Dendritic cell treated with granulocyte-macrophage colony-stimulating factor and Interleukin-4, amounts not matched to agents 40 ng/mL and 50 ng/mL, for 4 days (primary cell): ENCODE data around the gene VN1R5.

ENCODE experiments used
- H3K27ac Mint-ChIP-seq: one replicate; pipeline ENCODE4 v1.8.0; 2022; ENCODE audit warnings: mild to moderate bottlenecking, mixed read lengths
- H3K27me3 Mint-ChIP-seq: one replicate; pipeline ENCODE4 v1.8.0; 2022; ENCODE audit warnings: mild to moderate bottlenecking, mixed read lengths
- H3K36me3 Mint-ChIP-seq: one replicate; pipeline ENCODE4 v1.8.0; 2022; ENCODE audit warnings: low read depth, mixed read lengths
- H3K4me1 Mint-ChIP-seq: one replicate; pipeline ENCODE4 v1.8.0; 2022; ENCODE audit warnings: low read depth, mixed read lengths
- H3K4me3 Mint-ChIP-seq: one replicate; pipeline ENCODE4 v1.8.0; 2022; ENCODE audit warnings: mild to moderate bottlenecking, moderate library complexity, mixed read lengths
- H3K9me3 Mint-ChIP-seq: one replicate; pipeline ENCODE4 v1.8.0; 2022; ENCODE audit warnings: mixed read lengths
- intact Hi-C: fragments of 100-400 bp; cut with micrococcal nuclease; formaldehyde crosslinking; loops from one replicate; pipeline ENCODE4 v1.15.0; 2022

The VN1R5 gene

GRCh38 chr1:247243524-247244137 is 12.2 kb upstream of the VN1R5 start:
- intact Hi-C loops, result no loop called here
- no peak overlapping the region for H3K27ac Mint-ChIP-seq
- H3K4me3 Mint-ChIP-seq, result no peak overlapping the region
- no peaks in the 10 kb centered on the region for H3K27me3 Mint-ChIP-seq
- H3K4me1 Mint-ChIP-seq, result no peaks in the 10 kb centered on the region
- no peaks in the 10 kb centered on the region for H3K36me3 Mint-ChIP-seq
- H3K9me3 Mint-ChIP-seq, result peaks cover 40% of the 10 kb centered on the region

- Mint-ChIP-seq H3K9me3 (peaks cover 60% of the 10 kb centered on the region), H3K27me3 (no peaks in the 10 kb centered on the region), H3K4me3 (no peak overlapping the region), H3K27ac (no peak overlapping the region), H3K36me3 (no peaks in the 10 kb centered on the region), H3K4me1 (no peaks in the 10 kb centered on the region)
- intact Hi-C loops, result no loop called here
These were observed 9.4 kb upstream of the VN1R5 start for GRCh38 chr1:247246325-247247115.

GRCh38 chr1:247247568-247247967 is 8.3 kb upstream of the VN1R5 start:
- intact Hi-C loops, result no loop called here
- Mint-ChIP-seq H3K36me3 (no peaks in the 10 kb centered on the region), H3K27me3 (no peaks in the 10 kb centered on the region), H3K27ac (no peak overlapping the region), H3K9me3 (peaks cover 70% of the 10 kb centered on the region), H3K4me1 (no peaks in the 10 kb centered on the region), H3K4me3 (no peak overlapping the region)

GRCh38 chr1:247266053-247266452 is 10.2 kb downstream of the VN1R5 start:
- H3K27ac Mint-ChIP-seq, result no peak overlapping the region
- H3K36me3 Mint-ChIP-seq, result no peaks in the 10 kb centered on the region
- no peaks in the 10 kb centered on the region for H3K4me1 Mint-ChIP-seq
- intact Hi-C loops, result no loop called here
- H3K27me3 Mint-ChIP-seq, result no peaks in the 10 kb centered on the region
- H3K4me3 Mint-ChIP-seq, result no peak overlapping the region
- peaks cover 67% of the 10 kb centered on the region for H3K9me3 Mint-ChIP-seq

- Mint-ChIP-seq H3K27me3 (no peaks in the 10 kb centered on the region), H3K4me1 (no peaks in the 10 kb centered on the region), H3K4me3 (no peak overlapping the region), H3K9me3 (peaks cover 62% of the 10 kb centered on the region), H3K27ac (no peak overlapping the region), H3K36me3 (no peaks in the 10 kb centered on the region)
- intact Hi-C loops, result no loop called here
These were observed 12.6 kb downstream of the VN1R5 start for GRCh38 chr1:247268390-247269045.

GRCh38 chr1:247269133-247269532 is 13.3 kb downstream of the VN1R5 start:
- H3K27me3 Mint-ChIP-seq, result no peaks in the 10 kb centered on the region
- H3K27ac Mint-ChIP-seq, result no peak overlapping the region
- intact Hi-C loops, result no loop called here
- no peaks in the 10 kb centered on the region for H3K36me3 Mint-ChIP-seq
- H3K4me1 Mint-ChIP-seq, result no peaks in the 10 kb centered on the region
- H3K9me3 Mint-ChIP-seq, result peaks cover 55% of the 10 kb centered on the region
- no peak overlapping the region for H3K4me3 Mint-ChIP-seq

GRCh38 chr1:247270003-247270402 is 14.1 kb downstream of the VN1R5 start:
- Mint-ChIP-seq H3K27ac (no peak overlapping the region), H3K4me3 (no peak overlapping the region), H3K9me3 (peaks cover 49% of the 10 kb centered on the region), H3K27me3 (no peaks in the 10 kb centered on the region), H3K36me3 (no peaks in the 10 kb centered on the region), H3K4me1 (no peaks in the 10 kb centered on the region)
- intact Hi-C loops, result no loop called here

GRCh38 chr1:247273013-247273412 is 17.1 kb downstream of the VN1R5 start:
- H3K4me3 Mint-ChIP-seq, result no peak overlapping the region
- no peak overlapping the region for H3K27ac Mint-ChIP-seq
- no peaks in the 10 kb centered on the region for H3K4me1 Mint-ChIP-seq
- H3K36me3 Mint-ChIP-seq, result no peaks in the 10 kb centered on the region
- H3K27me3 Mint-ChIP-seq, result no peaks in the 10 kb centered on the region
- H3K9me3 Mint-ChIP-seq, result peaks cover 41% of the 10 kb centered on the region
- intact Hi-C loops, result no loop called here

- no peak overlapping the region for H3K4me3 Mint-ChIP-seq
- H3K4me1 Mint-ChIP-seq, result no peaks in the 10 kb centered on the region
- no peaks in the 10 kb centered on the region for H3K27me3 Mint-ChIP-seq
- H3K27ac Mint-ChIP-seq, result no peak overlapping the region
- peaks cover 41% of the 10 kb centered on the region for H3K9me3 Mint-ChIP-seq
- intact Hi-C loops, result no loop called here
- no peaks in the 10 kb centered on the region for H3K36me3 Mint-ChIP-seq
These were observed 18.9 kb downstream of the VN1R5 start for GRCh38 chr1:247274605-247275256.

GRCh38 chr1:247277191-247277590 is 21.3 kb downstream of the VN1R5 start:
- Mint-ChIP-seq H3K27ac (no peak overlapping the region), H3K9me3 (peaks cover 21% of the 10 kb centered on the region), H3K36me3 (no peaks in the 10 kb centered on the region), H3K27me3 (no peaks in the 10 kb centered on the region), H3K4me1 (no peaks in the 10 kb centered on the region), H3K4me3 (no peak overlapping the region)
- intact Hi-C loops, result no loop called here

- no peak overlapping the region for H3K27ac Mint-ChIP-seq
- H3K4me1 Mint-ChIP-seq, result no peaks in the 10 kb centered on the region
- no peaks in the 10 kb centered on the region for H3K36me3 Mint-ChIP-seq
- H3K27me3 Mint-ChIP-seq, result no peaks in the 10 kb centered on the region
- H3K4me3 Mint-ChIP-seq, result no peak overlapping the region
- intact Hi-C loops, result no loop called here
- peaks cover 25% of the 10 kb centered on the region for H3K9me3 Mint-ChIP-seq
These were observed 25.2 kb downstream of the VN1R5 start for GRCh38 chr1:247281001-247281574.

- intact Hi-C loops, result no loop called here
- H3K36me3 Mint-ChIP-seq, result no peaks in the 10 kb centered on the region
- no peaks in the 10 kb centered on the region for H3K27me3 Mint-ChIP-seq
- H3K4me3 Mint-ChIP-seq, result no peak overlapping the region
- H3K4me1 Mint-ChIP-seq, result no peaks in the 10 kb centered on the region
- H3K9me3 Mint-ChIP-seq, result peaks cover 55% of the 10 kb centered on the region
- no peak overlapping the region for H3K27ac Mint-ChIP-seq
These were observed 30.3 kb downstream of the VN1R5 start for GRCh38 chr1:247286134-247286670.

GRCh38 chr1:247287460-247287859 is 31.6 kb downstream of the VN1R5 start:
- intact Hi-C loops, result no loop called here
- no peaks in the 10 kb centered on the region for H3K27me3 Mint-ChIP-seq
- H3K9me3 Mint-ChIP-seq, result peaks cover 55% of the 10 kb centered on the region
- H3K27ac Mint-ChIP-seq, result no peak overlapping the region
- H3K4me1 Mint-ChIP-seq, result no peaks in the 10 kb centered on the region
- no peak overlapping the region for H3K4me3 Mint-ChIP-seq
- H3K36me3 Mint-ChIP-seq, result no peaks in the 10 kb centered on the region
